ENCODE measurements around the gene MON1B. TPM values are rescaled to one million over a fixed set of nuclear protein-coding genes. Genes with fewer than 3 reads are reported as not detected.
A peak's percentile ranks its signal among the peaks of the same experiment; 100 is the strongest.

MON1B gene
- total RNA-seq, 2 experiments from 2014 or later, result 66.3 to 67.0 TPM

DNA sequence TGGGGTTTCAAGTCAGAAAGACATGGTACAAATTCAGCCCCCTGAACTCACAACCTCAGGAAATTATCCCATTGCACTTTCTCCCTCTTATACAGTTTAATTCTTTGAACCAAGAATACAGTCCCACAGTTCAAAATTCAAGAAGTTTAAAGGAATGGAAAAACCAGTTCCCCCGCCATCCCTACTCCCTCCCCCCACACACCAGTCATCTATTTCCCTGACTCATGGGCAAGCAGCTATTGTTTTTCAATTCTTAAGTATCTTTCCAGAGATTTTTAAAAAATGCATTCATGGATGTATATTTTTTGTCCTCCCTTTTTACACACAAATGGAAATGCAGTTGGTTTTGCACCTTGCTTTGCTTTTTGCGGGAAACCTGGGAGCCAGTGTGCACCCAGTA lies 15.5 kb downstream of the MON1B start:
- ChIA-PET CTCF (interaction anchor here (1.4 kb wide), 1 partner anchor 16 kb away, joined by 3 read pairs; no protein-coding TSS in a partner anchor), POLR2A (interaction anchor here (1.9 kb wide), 1 partner anchor 15 kb away, joined by 5 read pairs; the partner anchor contains the start of gene MON1B)

DNA sequence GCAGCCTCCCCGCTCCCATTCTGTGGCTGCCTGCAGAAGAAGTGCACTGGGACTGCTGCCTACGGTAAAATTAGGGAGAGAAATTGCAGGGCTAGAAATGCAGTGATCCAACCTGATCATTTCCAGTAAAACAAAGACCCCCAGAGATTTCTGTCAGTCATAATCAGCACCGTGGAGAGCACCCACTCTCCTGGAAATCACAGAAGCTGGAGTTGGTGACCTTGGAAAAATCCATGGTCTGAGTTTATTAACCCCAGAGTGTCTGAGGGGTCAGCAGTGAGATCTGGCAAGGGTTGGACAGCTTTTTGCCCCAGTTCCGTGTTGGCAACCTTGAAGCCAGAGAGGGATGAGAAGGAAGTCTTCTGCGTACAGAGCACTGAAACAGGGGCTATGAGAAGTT lies 16.0 kb downstream of the MON1B start:
- CTCF ChIA-PET, result interaction anchor here (1.4 kb wide), 1 partner anchor 16 kb away, joined by 3 read pairs; no protein-coding TSS in a partner anchor
- DNase-seq (no peak), ATAC-seq (no peak)
- peaks cover 8% of the 10 kb centered on the region for H3K4me1 Mint-ChIP-seq (ENCODE audit: low read depth)
- no peaks in the 10 kb centered on the region for H3K27me3 Mint-ChIP-seq (ENCODE audit: low read depth)
- peaks cover under 1% of the 10 kb centered on the region for H3K36me3 Mint-ChIP-seq (ENCODE audit: low read depth)
- H3K4me3 Mint-ChIP-seq, result no peak overlapping the region
- H3K27ac Mint-ChIP-seq, result no peak overlapping the region
- POLR2A ChIA-PET, result interaction anchor here (1.9 kb wide), 1 partner anchor 16 kb away, joined by 5 read pairs; the partner anchor contains the start of gene MON1B
- H3K9me3 Mint-ChIP-seq (ENCODE audit: insufficient read depth), result no peaks in the 10 kb centered on the region

More for the DNA sequence above, 15.5 kb downstream of the MON1B start:
- no peak for DNase-seq
- Mint-ChIP-seq H3K36me3 (ENCODE audit: low read depth) (peaks cover 4% of the 10 kb centered on the region), H3K9me3 (ENCODE audit: insufficient read depth) (no peaks in the 10 kb centered on the region), H3K4me1 (ENCODE audit: low read depth) (peaks cover 4% of the 10 kb centered on the region), H3K27me3 (ENCODE audit: low read depth) (no peaks in the 10 kb centered on the region), H3K4me3 (no peak overlapping the region), H3K27ac (no peak overlapping the region)
- no peak for ATAC-seq

DNA sequence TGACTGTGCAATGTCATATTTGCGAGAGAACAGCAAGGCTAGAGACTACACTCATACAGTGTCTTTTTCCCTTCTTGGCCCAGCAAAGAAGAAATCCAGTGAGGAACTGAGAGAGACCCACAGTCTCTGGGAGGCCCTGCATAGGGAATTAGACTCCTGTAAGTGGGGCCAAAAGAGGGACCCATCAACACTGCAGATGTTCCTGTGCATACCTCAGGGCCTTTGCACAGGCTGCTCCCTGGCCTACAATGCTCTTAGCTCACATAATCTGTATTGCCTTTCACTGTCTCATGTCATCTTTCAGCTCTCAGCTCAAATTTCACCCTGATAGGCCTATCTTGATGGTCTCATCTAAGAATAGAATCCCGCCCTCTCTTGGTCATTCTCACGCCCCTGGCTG lies 17.4 kb downstream of the MON1B start:
- ATAC-seq, result no peak

DNA sequence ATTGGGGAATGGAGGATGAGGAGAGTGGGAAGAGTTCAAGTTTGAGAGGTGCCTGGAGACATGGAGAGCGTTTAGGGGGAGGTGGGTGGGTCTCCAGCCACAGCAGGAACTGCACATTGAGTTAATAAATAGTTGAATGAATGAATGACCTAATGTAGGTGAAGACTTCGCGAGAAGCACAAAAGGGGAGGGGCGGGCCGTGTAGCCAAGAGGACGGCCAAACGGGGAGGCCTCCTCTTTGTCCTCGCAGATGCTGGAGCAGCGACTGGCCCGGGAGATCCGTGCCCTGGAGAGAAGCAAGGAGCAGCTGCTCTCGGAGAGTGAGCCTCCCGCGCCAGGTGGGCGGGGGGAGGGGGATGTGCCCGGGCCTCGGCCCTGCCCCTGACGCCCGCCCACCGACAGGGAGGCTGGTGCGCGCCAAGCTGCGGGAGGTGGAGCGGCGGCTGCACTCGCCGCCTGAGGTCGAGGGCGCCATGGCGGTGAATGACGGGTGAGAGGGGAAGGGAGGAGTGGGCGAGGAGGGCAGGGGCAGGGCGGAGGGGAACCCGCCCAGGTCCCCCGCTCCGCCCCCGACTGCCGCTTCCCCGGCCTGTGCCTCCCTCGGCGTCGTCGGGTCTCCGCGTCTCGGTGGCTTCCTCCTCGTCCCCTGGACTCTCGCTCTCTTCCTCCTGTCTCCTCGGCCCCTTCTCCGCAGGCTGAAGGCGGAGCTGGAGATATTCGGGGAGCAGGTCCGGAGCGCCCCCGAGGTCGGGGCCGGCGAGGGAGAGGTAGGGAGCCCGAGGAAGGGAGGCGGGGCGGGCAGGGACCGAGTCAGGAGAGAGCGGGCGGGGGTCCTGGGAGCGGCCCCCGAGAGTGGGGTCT lies 21.1 kb downstream of the MON1B start:
- no peaks in the 10 kb centered on the region for H3K36me3 Mint-ChIP-seq (ENCODE audit: low read depth)
- ATAC-seq, result peak; percentile 83

More for the DNA sequence above, 17.4 kb downstream of the MON1B start:
- ChIA-PET POLR2A (no interaction called here), CTCF (no interaction called here)
- no peaks in the 10 kb centered on the region for H3K36me3 Mint-ChIP-seq (ENCODE audit: low read depth)
- H3K9me3 Mint-ChIP-seq (ENCODE audit: insufficient read depth), result no peaks in the 10 kb centered on the region
- H3K4me1 Mint-ChIP-seq (ENCODE audit: low read depth), result peaks cover 10% of the 10 kb centered on the region
- no peak overlapping the region for H3K4me3 Mint-ChIP-seq
- no peaks in the 10 kb centered on the region for H3K27me3 Mint-ChIP-seq (ENCODE audit: low read depth)
- no peak overlapping the region for H3K27ac Mint-ChIP-seq
- no peak for DNase-seq

DNA sequence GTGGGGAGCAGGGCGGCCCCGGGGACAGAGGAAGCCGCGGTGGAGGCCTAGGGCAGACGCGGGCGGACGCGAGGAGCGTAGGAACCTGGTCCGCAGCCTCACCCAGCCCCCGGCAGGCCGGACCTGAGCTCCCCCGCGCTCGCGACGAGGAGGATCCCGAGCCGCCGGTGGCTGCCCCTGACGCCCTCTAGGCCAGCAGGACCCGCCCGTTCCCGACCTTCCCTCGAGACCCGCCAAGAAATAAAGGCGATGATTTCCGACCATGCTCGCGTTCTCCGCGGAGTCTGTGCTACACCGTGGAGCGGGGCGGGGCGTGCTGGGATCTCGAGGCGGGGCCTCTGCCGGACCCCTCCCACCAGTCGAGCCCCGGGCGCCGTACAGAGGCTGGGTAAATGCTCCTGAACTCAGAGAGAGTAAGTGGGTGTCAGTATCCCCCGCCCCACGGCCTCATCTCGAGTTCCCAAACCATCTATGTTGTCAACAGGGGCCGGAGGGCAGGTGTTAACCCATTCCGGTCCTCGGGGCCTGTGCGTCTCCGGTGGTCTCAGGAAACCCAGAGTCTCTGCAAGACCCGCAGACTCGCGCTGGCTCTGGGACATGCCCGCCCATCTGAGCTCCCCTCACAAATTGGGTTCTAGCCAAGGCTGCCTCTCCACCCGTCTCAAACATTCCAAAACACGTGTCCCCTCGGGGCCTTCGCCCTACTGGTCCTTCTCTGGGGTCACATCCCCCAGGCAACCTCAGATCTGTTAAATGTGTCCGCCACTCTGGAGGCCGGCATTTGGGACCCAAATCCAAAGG lies 22.0 kb downstream of the MON1B start:
- peak overlapping the region; percentile 77 for H3K4me3 Mint-ChIP-seq
- DNase-seq (peak; percentile 76), ATAC-seq (peak; percentile 86)
- ChIA-PET POLR2A (interaction anchor here (3.3 kb wide), 1 partner anchor 23 kb away, joined by 25 read pairs; the partner anchor contains the start of gene MON1B), CTCF (interaction anchor here (1.7 kb wide), 1 partner anchor 24 kb away, joined by 5 read pairs; no protein-coding TSS in a partner anchor)
- no peaks in the 10 kb centered on the region for H3K27me3 Mint-ChIP-seq (ENCODE audit: low read depth)
- H3K4me1 Mint-ChIP-seq (ENCODE audit: low read depth), result peaks cover 14% of the 10 kb centered on the region
- no peaks in the 10 kb centered on the region for H3K9me3 Mint-ChIP-seq (ENCODE audit: insufficient read depth)
- peak overlapping the region; percentile 79 for H3K27ac Mint-ChIP-seq
- no peaks in the 10 kb centered on the region for H3K36me3 Mint-ChIP-seq (ENCODE audit: low read depth)

More for the DNA sequence above, 21.1 kb downstream of the MON1B start:
- no peaks in the 10 kb centered on the region for H3K9me3 Mint-ChIP-seq (ENCODE audit: insufficient read depth)
- H3K27ac Mint-ChIP-seq, result peak overlapping the region; percentile 79
- CTCF ChIA-PET, result interaction anchor here (1.1 to 1.7 kb wide), 2 partner anchors 11 to 25 kb away, joined by 4 to 5 read pairs; no protein-coding TSS in a partner anchor
- POLR2A ChIA-PET, result interaction anchor here (0.7 to 3.3 kb wide), 2 partner anchors 22 to 1564 kb away, joined by 4 to 25 read pairs; partner anchors contain the start of genes MON1B and TERF2IP
- DNase-seq, result peak; percentile 77
- no peaks in the 10 kb centered on the region for H3K27me3 Mint-ChIP-seq (ENCODE audit: low read depth)
- peaks cover 14% of the 10 kb centered on the region for H3K4me1 Mint-ChIP-seq (ENCODE audit: low read depth)
- peak overlapping the region; percentile 77 for H3K4me3 Mint-ChIP-seq

DNA sequence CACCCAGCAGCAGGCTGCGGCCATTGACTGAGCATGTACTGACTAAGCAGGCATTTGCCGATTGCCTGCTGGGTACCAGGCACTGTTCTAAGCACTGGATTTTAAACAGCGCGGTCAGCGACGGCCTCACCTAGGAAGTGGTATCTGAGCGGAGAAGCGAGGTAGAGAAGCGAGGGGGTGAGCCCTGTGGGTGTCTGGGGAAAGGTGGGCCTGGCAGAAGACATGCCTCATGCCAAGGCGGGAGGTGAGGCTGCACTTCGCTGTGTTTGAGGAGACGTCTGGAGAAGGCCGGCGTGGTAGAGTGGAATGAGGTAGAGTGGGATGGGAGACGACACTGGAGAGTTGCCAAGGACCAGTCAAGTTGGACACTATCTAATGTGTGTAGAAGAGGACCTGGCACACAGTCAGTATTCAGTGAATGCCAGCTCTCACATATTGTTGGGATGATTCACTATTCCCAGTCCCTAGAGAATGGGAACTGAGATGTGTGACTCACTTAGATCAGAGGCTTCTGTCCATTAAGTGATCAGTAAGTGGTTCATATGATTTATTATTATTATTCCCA lies 22.6 kb downstream of the MON1B start:
- H3K27ac Mint-ChIP-seq, result no peak overlapping the region
- H3K4me1 Mint-ChIP-seq (ENCODE audit: low read depth), result peaks cover 14% of the 10 kb centered on the region
- no peak for ATAC-seq
- ChIA-PET POLR2A (no interaction called here), CTCF (interaction anchor here (2.0 kb wide), 1 partner anchor 10 kb away, joined by 9 read pairs; no protein-coding TSS in a partner anchor)
- peak overlapping the region; percentile 77 for H3K4me3 Mint-ChIP-seq
- H3K36me3 Mint-ChIP-seq (ENCODE audit: low read depth), result no peaks in the 10 kb centered on the region
- no peaks in the 10 kb centered on the region for H3K27me3 Mint-ChIP-seq (ENCODE audit: low read depth)
- H3K9me3 Mint-ChIP-seq (ENCODE audit: insufficient read depth), result no peaks in the 10 kb centered on the region
- DNase-seq, result no peak

DNA sequence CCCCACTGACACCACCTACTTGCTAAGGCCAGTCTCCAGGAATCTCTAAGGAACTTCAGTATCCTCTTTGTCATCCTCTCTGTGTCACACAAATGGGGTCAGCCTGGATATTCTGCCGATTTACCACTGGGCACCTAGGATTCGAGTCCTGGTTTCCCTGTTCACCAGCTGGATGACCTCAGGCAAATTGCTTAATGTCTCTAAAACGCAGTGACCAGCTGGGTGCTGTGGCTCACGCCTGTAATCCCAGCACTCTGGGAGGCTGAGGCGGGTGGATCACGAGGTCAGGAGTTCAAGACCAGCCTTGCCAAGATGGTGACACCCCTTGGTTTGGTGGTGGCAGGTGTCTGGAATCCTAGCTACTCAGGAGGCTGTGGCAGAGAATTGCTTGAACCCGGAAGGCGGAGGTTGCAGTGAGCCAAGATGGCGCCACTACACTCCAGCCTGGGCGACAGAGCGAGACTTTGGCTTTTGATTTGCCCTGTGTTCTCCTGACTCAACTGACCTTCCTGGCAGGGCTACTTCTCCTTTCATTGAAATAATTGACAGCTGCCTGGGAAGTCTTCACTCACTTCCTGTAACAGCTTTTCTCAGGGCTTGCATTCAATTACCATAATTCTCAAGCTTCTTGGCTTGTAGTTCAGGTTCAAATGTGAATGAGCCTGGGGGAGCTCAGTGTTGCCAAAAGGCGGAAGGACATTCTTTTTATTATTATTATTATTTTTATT lies 23.6 kb downstream of the MON1B start:
- Mint-ChIP-seq H3K36me3 (ENCODE audit: low read depth) (no peaks in the 10 kb centered on the region), H3K27ac (no peak overlapping the region), H3K9me3 (ENCODE audit: insufficient read depth) (no peaks in the 10 kb centered on the region), H3K27me3 (ENCODE audit: low read depth) (no peaks in the 10 kb centered on the region), H3K4me1 (ENCODE audit: low read depth) (peaks cover 14% of the 10 kb centered on the region), H3K4me3 (no peak overlapping the region)
- DNase-seq (no peak), ATAC-seq (no peak)
- ChIA-PET POLR2A (interaction anchor here (1.6 kb wide), 1 partner anchor 23 kb away, joined by 5 read pairs; the partner anchor contains the start of gene MON1B), CTCF (interaction anchor here (2.0 kb wide), 1 partner anchor 9 kb away, joined by 9 read pairs; no protein-coding TSS in a partner anchor)

DNA sequence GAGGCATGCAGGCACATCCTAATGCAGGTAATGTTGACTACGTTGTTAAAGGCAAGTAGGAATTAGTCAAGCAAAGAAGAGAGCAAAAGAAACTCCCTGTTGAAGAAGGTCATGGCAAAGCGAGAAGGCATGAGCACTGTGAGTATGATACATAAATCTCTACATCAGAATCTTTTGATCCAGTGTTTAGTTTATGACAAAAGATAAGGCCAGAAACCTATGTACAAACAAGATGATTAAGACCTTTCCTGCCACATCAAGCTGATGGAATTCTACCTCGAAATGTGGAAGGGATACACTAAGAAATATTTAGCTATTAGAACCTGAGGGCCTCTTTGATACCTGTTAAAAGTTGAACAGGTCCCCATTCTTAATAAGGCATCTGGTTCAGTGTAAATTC lies 28.4 kb downstream of the MON1B start:
- Mint-ChIP-seq H3K9me3 (ENCODE audit: insufficient read depth) (no peaks in the 10 kb centered on the region), H3K27ac (no peak overlapping the region), H3K36me3 (ENCODE audit: low read depth) (no peaks in the 10 kb centered on the region), H3K4me1 (ENCODE audit: low read depth) (no peaks in the 10 kb centered on the region), H3K4me3 (no peak overlapping the region), H3K27me3 (ENCODE audit: low read depth) (no peaks in the 10 kb centered on the region)
- CTCF ChIA-PET, result no interaction called here
- ATAC-seq, result no peak
- no peak for DNase-seq
- POLR2A ChIA-PET, result no interaction called here

DNA sequence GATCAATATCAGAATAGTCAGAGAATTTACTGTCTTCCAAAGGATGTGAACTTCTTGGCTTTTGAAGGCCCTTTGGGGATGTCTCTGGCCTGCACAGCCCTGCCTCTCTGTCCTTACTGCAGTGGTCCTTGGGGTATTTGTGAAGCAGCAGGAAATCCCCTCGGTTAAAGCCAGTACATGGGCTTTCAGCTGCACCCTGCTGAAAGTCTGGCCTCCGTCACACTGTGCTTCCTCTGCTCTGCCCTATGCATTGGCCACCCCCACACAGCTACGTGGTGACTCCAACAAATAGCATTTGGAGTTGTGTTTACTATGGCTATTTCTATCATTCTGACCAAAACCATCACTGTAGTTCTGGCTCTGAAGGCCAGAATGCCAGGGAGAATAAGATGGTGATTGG lies 29.4 kb downstream of the MON1B start:
- POLR2A ChIA-PET, result interaction anchor here (0.8 kb wide), 1 partner anchor 163 kb away, joined by 3 read pairs; no protein-coding TSS in a partner anchor
- no peak for ATAC-seq
- no peaks in the 10 kb centered on the region for H3K27me3 Mint-ChIP-seq (ENCODE audit: low read depth)
- no peaks in the 10 kb centered on the region for H3K4me1 Mint-ChIP-seq (ENCODE audit: low read depth)
- H3K27ac Mint-ChIP-seq, result no peak overlapping the region
- H3K4me3 Mint-ChIP-seq, result no peak overlapping the region
- no peaks in the 10 kb centered on the region for H3K9me3 Mint-ChIP-seq (ENCODE audit: insufficient read depth)
- H3K36me3 Mint-ChIP-seq (ENCODE audit: low read depth), result no peaks in the 10 kb centered on the region
- DNase-seq, result no peak
- CTCF ChIA-PET, result interaction anchor here (1.0 to 1.1 kb wide), 2 partner anchors 9 to 15 kb away, joined by 3 read pairs; no protein-coding TSS in a partner anchor

DNA sequence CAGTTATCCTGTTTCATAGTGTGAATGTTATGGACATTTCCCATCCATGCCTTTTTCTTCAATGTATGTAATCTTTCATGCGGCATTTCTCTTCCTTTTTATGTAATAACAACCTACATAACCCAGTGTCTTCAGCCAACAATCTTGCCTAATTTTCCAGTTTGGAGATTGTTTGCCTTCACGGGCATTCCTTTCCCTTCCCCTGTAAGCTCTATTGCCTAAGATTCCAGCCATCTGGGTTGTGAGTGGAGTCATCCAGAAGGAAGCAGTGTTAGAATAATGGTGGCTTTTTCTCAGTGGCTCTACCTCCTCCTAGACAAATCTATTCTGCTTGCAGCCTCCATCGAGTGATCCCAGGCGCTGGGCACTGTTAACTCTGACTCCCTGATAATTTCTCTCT lies 30.5 kb downstream of the MON1B start:
- ATAC-seq (no peak), DNase-seq (no peak)
- Mint-ChIP-seq H3K9me3 (ENCODE audit: insufficient read depth) (no peaks in the 10 kb centered on the region), H3K4me1 (ENCODE audit: low read depth) (no peaks in the 10 kb centered on the region), H3K36me3 (ENCODE audit: low read depth) (no peaks in the 10 kb centered on the region), H3K27ac (no peak overlapping the region), H3K27me3 (ENCODE audit: low read depth) (no peaks in the 10 kb centered on the region), H3K4me3 (no peak overlapping the region)
- ChIA-PET POLR2A (no interaction called here), CTCF (interaction anchor here (1.1 kb wide), 1 partner anchor 8 kb away, joined by 3 read pairs; no protein-coding TSS in a partner anchor)
